CD4-positive, CD25-positive, alpha-beta regulatory T cell (primary cell): ENCODE data around the gene BTD. TPM values are rescaled to one million over a fixed set of nuclear protein-coding genes. Genes with fewer than 3 reads are reported as not detected.

ENCODE experiments used
- ATAC-seq, 2 donors: fragments of 150-1000 bp; cut with Tn5 transposase; one replicate each; pipeline ENCODE4 v1.10.0; 2021; ENCODE audit warnings: low read depth in 2 of 2, moderate number of reproducible peaks in 2 of 2, moderate library complexity in 1 of 2
- DNase-seq, 3 donors: peaks; one replicate each; pipeline versions ENCODE4 v3.0.0 to v3.0.0-alpha.2; 2012 to 2022; ENCODE audit warnings: mixed read lengths in 1 of 3
- H3K27ac ChIP-seq: one replicate; pipeline ENCODE4 v1.7.0; 2013; ENCODE audit warnings: mild to moderate bottlenecking, low read length; ENCODE audit not compliant: insufficient read depth, poor library complexity, severe bottlenecking
- H3K27me3 ChIP-seq: one replicate; pipeline ENCODE4 v1.7.0; 2013; ENCODE audit warnings: low read length; ENCODE audit not compliant: control insufficient read depth, insufficient read depth
- H3K36me3 ChIP-seq: one replicate; pipeline ENCODE4 v1.7.0; 2013; ENCODE audit warnings: mild to moderate bottlenecking, low read length, moderate library complexity; ENCODE audit not compliant: control insufficient read depth, insufficient read depth
- H3K4me1 ChIP-seq: 2 replicates; pipeline ENCODE4 v1.7.0; 2013; ENCODE audit warnings: mild to moderate bottlenecking, low read length; ENCODE audit not compliant: insufficient read depth, control insufficient read depth, poor library complexity, severe bottlenecking
- H3K4me3 ChIP-seq: one replicate; pipeline ENCODE4 v1.7.0; 2013; ENCODE audit warnings: low read depth, mild to moderate bottlenecking, low read length, moderate library complexity
- H3K9me3 ChIP-seq, 2 experiments: 1 replicate in 1 of 2; 2 replicates in 1 of 2; pipeline ENCODE4 v1.7.0; 2013; ENCODE audit warnings: low read length in 2 of 2, mild to moderate bottlenecking in 1 of 2, moderate library complexity in 1 of 2; ENCODE audit not compliant: control insufficient read depth in 2 of 2
- H3K27ac Mint-ChIP-seq, 3 donors: one replicate each; pipeline ENCODE4 v1.8.0; 2020 to 2022; ENCODE audit warnings: mild to moderate bottlenecking in 3 of 3, mixed read lengths in 3 of 3, moderate library complexity in 2 of 3
- H3K27me3 Mint-ChIP-seq: one replicate; pipeline ENCODE4 v1.8.0; 2022; ENCODE audit warnings: mild to moderate bottlenecking, mixed read lengths
- H3K36me3 Mint-ChIP-seq: one replicate; pipeline ENCODE4 v1.8.0; 2020; ENCODE audit warnings: mixed read lengths
- H3K4me1 Mint-ChIP-seq, 4 donors: one replicate each; pipeline ENCODE4 v1.8.0; 2020 to 2022; ENCODE audit warnings: mixed read lengths in 4 of 4, mild to moderate bottlenecking in 1 of 4
- H3K4me3 Mint-ChIP-seq, 4 donors: one replicate each; pipeline ENCODE4 v1.8.0; 2020 to 2022; ENCODE audit warnings: mild to moderate bottlenecking in 4 of 4, mixed read lengths in 4 of 4, moderate library complexity in 3 of 4
- H3K9me3 Mint-ChIP-seq, 7 donors: one replicate each; pipeline ENCODE4 v1.8.0; 2020 to 2022; ENCODE audit warnings: mixed read lengths in 7 of 7, mild to moderate bottlenecking in 3 of 7, moderate library complexity in 2 of 7
- polyA plus RNA-seq, 4 donors: library from polyadenylated mRNA; unstranded; fragments of 300-500 nt; fragmentation: Illumina TruSeq; gene quantifications; one replicate each; pipeline ENCODE4 v1.2.3, GENCODE V29; 2021
- total RNA-seq: library from RNA; stranded (reverse); gene quantifications from one replicate; pipeline ENCODE4 v1.2.3, GENCODE V29; 2022

Gene BTD
- total and polyA plus RNA-seq, 5 donors from 2014 or later = 22.7 to 35.8 (median 33.4) TPM

GRCh38 chr3:15632212-15632580, 30.7 kb downstream of the BTD start:
- H3K27ac ChIP-seq = no peak overlapping the region
- no peaks in the 10 kb centered on the region for H3K36me3 ChIP-seq
- peak overlapping the region in 1 of 3 donors; percentile 52 for H3K27ac Mint-ChIP-seq
- H3K27me3 ChIP-seq = no peaks in the 10 kb centered on the region
- no peaks in the 10 kb centered on the region for H3K9me3 ChIP-seq
- H3K36me3 Mint-ChIP-seq = peaks cover 6% of the 10 kb centered on the region
- no peaks in the 10 kb centered on the region for H3K9me3 Mint-ChIP-seq
- H3K4me1 ChIP-seq = peaks cover 30% of the 10 kb centered on the region
- H3K4me1 Mint-ChIP-seq = peaks cover 16 to 32% (median 19%) of the 10 kb centered on the region in 4 donors
- H3K4me3 Mint-ChIP-seq = peak overlapping the region in 1 of 4 donors; percentile 49
- ATAC-seq (no peak), DNase-seq (no peak)
- no peaks in the 10 kb centered on the region for H3K27me3 Mint-ChIP-seq
- H3K4me3 ChIP-seq = no peak overlapping the region

GRCh38 chr3:15633159-15633558, 31.6 kb downstream of the BTD start:
- no peaks in the 10 kb centered on the region for H3K27me3 Mint-ChIP-seq
- Histone ChIP-seq H3K36me3 (no peaks in the 10 kb centered on the region), H3K4me3 (no peak overlapping the region), H3K27me3 (no peaks in the 10 kb centered on the region), H3K9me3 (no peaks in the 10 kb centered on the region), H3K4me1 (peaks cover 30% of the 10 kb centered on the region), H3K27ac (no peak overlapping the region)
- H3K4me1 Mint-ChIP-seq = peaks cover 16 to 34% (median 23%) of the 10 kb centered on the region in 4 donors
- H3K27ac Mint-ChIP-seq = no peak overlapping the region
- no peak for ATAC-seq
- peaks cover 6% of the 10 kb centered on the region for H3K36me3 Mint-ChIP-seq
- H3K4me3 Mint-ChIP-seq = no peak overlapping the region
- DNase-seq = no peak
- H3K9me3 Mint-ChIP-seq = no peaks in the 10 kb centered on the region

- ATAC-seq = no peak
- H3K36me3 Mint-ChIP-seq = peaks cover 6% of the 10 kb centered on the region
- no peak overlapping the region for H3K27ac ChIP-seq
- DNase-seq = no peak
- no peaks in the 10 kb centered on the region for H3K9me3 ChIP-seq
- no peaks in the 10 kb centered on the region for H3K36me3 ChIP-seq
- H3K27me3 ChIP-seq = no peaks in the 10 kb centered on the region
- H3K9me3 Mint-ChIP-seq = no peaks in the 10 kb centered on the region
- H3K4me3 Mint-ChIP-seq = no peak overlapping the region
- no peaks in the 10 kb centered on the region for H3K27me3 Mint-ChIP-seq
- H3K4me3 ChIP-seq = no peak overlapping the region
- H3K27ac Mint-ChIP-seq = no peak overlapping the region
- H3K4me1 ChIP-seq = peaks cover 30% of the 10 kb centered on the region
- peaks cover 16 to 34% (median 22%) of the 10 kb centered on the region in 4 donors for H3K4me1 Mint-ChIP-seq
These were observed 32.4 kb downstream of the BTD start for GRCh38 chr3:15633766-15634598.

- H3K27me3 ChIP-seq = no peaks in the 10 kb centered on the region
- H3K27ac ChIP-seq = no peak overlapping the region
- H3K4me3 Mint-ChIP-seq = no peak overlapping the region
- peaks cover 6% of the 10 kb centered on the region for H3K36me3 Mint-ChIP-seq
- ATAC-seq = no peak
- H3K27me3 Mint-ChIP-seq = no peaks in the 10 kb centered on the region
- H3K4me1 ChIP-seq = peaks cover 28% of the 10 kb centered on the region
- peak overlapping the region in 1 of 3 donors; percentile 49 for H3K27ac Mint-ChIP-seq
- no peak overlapping the region for H3K4me3 ChIP-seq
- H3K36me3 ChIP-seq = no peaks in the 10 kb centered on the region
- no peak for DNase-seq
- H3K4me1 Mint-ChIP-seq = peaks cover 16 to 34% (median 22%) of the 10 kb centered on the region in 4 donors
- no peaks in the 10 kb centered on the region for H3K9me3 Mint-ChIP-seq
- H3K9me3 ChIP-seq = no peaks in the 10 kb centered on the region
These were observed 33.1 kb downstream of the BTD start for GRCh38 chr3:15634671-15635070.

- peaks cover 23% of the 10 kb centered on the region for H3K4me1 ChIP-seq
- no peaks in the 10 kb centered on the region for H3K27me3 ChIP-seq
- H3K9me3 ChIP-seq = no peaks in the 10 kb centered on the region
- no peak overlapping the region for H3K27ac ChIP-seq
- H3K27ac Mint-ChIP-seq = peak overlapping the region in 1 of 3 donors; percentile 49
- H3K36me3 Mint-ChIP-seq = peaks cover 6% of the 10 kb centered on the region
- H3K27me3 Mint-ChIP-seq = no peaks in the 10 kb centered on the region
- H3K4me3 Mint-ChIP-seq = no peak overlapping the region
- H3K4me1 Mint-ChIP-seq = peaks cover 13 to 30% (median 19%) of the 10 kb centered on the region in 4 donors
- ATAC-seq (no peak), DNase-seq (no peak)
- H3K9me3 Mint-ChIP-seq = no peaks in the 10 kb centered on the region
- no peaks in the 10 kb centered on the region for H3K36me3 ChIP-seq
- no peak overlapping the region for H3K4me3 ChIP-seq
These were observed 33.6 kb downstream of the BTD start for GRCh38 chr3:15635121-15635661.

GRCh38 chr3:15636028-15636709, 34.6 kb downstream of the BTD start:
- H3K27me3 ChIP-seq = no peaks in the 10 kb centered on the region
- H3K27ac ChIP-seq = peak overlapping the region; percentile 9
- Mint-ChIP-seq H3K4me3 (peak overlapping the region; percentile 13 to 68 (median 44)), H3K9me3 (no peaks in the 10 kb centered on the region), H3K36me3 (peaks cover 7% of the 10 kb centered on the region), H3K4me1 (peaks cover 6 to 24% (median 15%) of the 10 kb centered on the region in 4 donors), H3K27ac (peak overlapping the region; percentile 25 to 90 (median 46)), H3K27me3 (no peaks in the 10 kb centered on the region)
- no peaks in the 10 kb centered on the region for H3K9me3 ChIP-seq
- H3K4me3 ChIP-seq = peak overlapping the region; percentile 55
- H3K36me3 ChIP-seq = no peaks in the 10 kb centered on the region
- ATAC-seq (peak; percentile 69 to 71), DNase-seq (peak in 1 of 3 donors; percentile 65)
- peaks cover 15% of the 10 kb centered on the region for H3K4me1 ChIP-seq

GRCh38 chr3:15637131-15637951, 35.8 kb downstream of the BTD start:
- Histone ChIP-seq H3K27me3 (no peaks in the 10 kb centered on the region), H3K27ac (no peak overlapping the region), H3K4me1 (peaks cover 15% of the 10 kb centered on the region), H3K36me3 (no peaks in the 10 kb centered on the region), H3K4me3 (no peak overlapping the region), H3K9me3 (no peaks in the 10 kb centered on the region)
- H3K27ac Mint-ChIP-seq = peak overlapping the region; percentile 11 to 78 (median 75)
- ATAC-seq (no peak), DNase-seq (no peak)
- peaks cover 12% of the 10 kb centered on the region for H3K36me3 Mint-ChIP-seq
- peaks cover 6 to 22% (median 15%) of the 10 kb centered on the region in 4 donors for H3K4me1 Mint-ChIP-seq
- no peaks in the 10 kb centered on the region for H3K27me3 Mint-ChIP-seq
- H3K4me3 Mint-ChIP-seq = peak overlapping the region in 1 of 4 donors; percentile 24
- H3K9me3 Mint-ChIP-seq = no peaks in the 10 kb centered on the region
